Activated CD4-positive, alpha-beta T cell treated with anti-CD3 and anti-CD28 coated beads for 1 hour (primary cell): ENCODE data around the gene VAV3.
"Not testable (repeated sequence)": the region's sequence is repeated elsewhere in the genome, so short reads cannot be mapped to it uniquely, and the experiment has no call there.

Experiments used
- DNase-seq: peaks from one replicate; pipeline ENCODE4 v3.0.0-alpha.2; 2020

Gene VAV3

DNA sequence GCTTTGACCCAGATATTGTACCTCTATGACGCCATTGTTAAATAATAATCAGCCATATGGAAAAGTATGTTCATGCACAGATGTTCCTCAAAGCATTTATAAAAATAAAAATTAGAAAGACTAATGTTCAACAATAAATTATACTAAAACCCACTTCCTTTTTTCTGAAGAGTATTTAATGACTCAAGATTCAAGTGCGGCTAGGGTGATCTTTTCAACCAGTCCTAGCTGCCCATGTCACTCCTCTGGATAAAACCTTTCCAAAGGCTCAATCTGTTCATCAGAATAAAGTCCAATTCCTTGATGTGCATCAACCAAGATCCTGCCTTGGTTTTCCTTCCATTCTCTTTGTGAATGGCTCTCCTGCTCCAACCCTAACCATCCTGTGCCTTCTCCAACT lies 292.0 kb downstream of the VAV3 start:
- no peak for DNase-seq

GRCh38 chr1:107670397-107671040 lies 294.5 kb downstream of the VAV3 start:
- DNase-seq, result no peak

DNA sequence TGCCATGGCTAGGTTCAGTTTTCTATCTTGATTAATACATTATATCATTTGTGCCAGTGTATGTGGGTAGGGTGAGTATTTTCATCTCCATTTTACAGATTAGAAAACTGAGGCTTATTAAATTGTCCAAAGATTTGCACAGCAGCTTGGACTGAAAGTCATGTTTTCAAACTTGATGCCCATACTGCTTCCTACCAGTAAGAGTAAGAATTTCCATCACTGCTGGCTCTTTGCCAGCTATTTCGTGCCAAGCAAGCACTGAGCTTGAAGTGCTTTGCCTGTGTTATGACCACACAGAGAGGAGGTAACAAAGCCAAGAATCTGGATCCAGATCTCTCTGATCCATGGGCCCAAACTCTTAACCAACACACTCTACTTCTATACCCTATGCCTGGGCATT lies 295.0 kb downstream of the VAV3 start:
- DNase-seq, result no peak

DNA sequence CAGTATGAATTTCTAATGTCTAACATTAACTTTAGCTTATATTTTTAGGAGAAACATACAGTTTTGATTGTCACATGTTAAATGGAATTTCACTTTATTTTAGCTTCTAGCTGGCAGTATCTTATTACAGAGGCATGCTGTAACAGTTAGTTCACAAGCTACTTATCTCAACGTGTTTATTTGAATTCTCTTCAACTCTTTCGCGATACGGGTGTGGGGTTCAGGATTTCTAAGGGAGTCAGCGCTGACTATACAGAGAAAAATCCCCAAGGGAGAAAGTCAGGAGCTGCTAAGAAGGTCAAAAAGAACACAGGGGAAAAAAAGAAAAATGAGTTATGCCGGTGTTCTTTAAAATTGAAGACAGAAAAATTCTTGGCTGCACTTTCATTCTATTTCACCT lies 296.2 kb downstream of the VAV3 start:
- DNase-seq, result no peak

DNA sequence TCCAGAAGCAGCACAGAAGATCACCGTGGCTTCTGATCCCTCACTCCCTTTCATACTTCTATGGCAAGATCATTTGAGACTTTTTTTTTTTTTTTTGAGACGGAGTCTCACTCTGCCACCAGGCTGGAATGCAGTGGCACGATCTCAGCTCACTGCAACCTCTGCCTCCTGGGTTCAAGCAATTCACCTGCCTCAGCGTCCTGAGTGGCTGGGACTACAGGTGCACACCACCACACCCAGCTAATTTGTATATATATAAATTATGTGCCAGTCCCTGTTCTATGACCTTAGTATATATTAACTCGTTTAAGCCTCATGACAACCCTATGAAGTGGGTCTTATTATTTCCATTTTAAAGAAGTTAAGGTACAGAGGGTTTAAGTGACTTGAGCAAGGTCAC lies 298.5 kb downstream of the VAV3 start:
- DNase-seq, result no peak

DNA sequence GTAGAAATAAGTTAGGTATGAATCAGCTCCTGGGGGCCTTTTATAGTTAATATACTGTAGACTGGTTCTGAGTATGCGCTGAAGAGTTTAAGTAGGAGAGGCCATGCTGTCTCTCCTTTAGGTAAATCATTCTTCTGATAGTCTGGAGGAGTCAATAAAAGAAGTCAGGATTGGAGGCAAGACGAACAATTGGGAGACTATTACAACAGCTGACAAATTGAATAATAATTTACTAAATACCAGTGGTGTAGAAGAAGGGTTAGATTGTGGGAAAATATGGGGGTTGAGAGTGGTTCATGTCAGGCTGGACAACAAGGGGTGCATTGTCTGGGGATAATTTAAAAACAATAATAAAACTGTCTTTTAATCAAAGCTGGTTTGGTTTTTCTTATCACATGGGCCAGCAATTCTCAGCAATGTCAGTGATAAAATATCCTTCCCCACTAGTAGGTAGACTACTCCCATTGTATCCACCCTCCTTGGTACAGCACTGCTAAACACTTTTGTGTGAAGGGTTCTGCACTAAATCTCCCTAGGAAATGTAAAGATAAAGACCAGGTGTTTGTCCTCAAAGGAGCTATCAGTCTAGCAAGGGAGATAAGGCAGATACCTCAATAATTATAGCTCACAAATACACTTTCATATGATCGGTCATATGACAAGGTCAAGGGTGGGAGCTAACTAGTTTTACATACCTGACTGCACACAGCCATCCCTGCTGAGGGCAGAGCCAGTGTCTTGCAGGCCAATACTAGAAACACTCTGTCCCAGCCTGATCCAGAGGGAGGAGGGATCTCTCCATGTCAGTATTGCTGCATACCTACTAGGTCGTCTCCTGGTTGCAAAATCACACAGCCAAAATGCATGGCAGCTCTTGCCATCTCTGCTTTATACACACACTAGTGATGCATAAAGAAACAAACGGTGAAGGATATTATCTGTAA lies 299.7 kb downstream of the VAV3 start:
- DNase-seq, result no peak

GRCh38 chr1:107662971-107663370 lies 302.0 kb downstream of the VAV3 start:
- no peak for DNase-seq

DNA sequence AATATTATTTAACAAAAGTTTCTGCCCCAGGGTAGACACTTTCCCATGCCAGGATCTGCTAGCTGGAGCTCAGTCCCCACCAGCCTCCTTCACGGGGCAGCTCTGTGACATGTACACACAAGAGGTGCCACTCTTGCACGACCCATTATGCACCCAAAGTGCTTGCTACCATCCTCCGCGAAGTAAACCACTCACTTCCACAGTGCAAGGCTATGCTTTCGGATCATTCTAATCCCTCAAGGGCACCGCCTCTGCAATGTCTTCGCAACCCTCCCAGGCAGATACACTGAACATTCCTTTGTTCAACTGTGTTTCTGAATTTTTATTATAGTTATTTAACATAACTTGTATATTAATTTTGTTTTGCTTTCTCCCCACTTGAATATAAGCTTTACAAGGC lies 303.8 kb downstream of the VAV3 start:
- DNase-seq, result no peak

- no peak for DNase-seq
These were observed 305.0 kb downstream of the VAV3 start for GRCh38 chr1:107659961-107660360.

GRCh38 chr1:107657356-107657755 lies 307.6 kb downstream of the VAV3 start:
- no peak for DNase-seq

- no peak for DNase-seq
These were observed 311.2 kb downstream of the VAV3 start for GRCh38 chr1:107653765-107654164.

- no peak for DNase-seq
These were observed 312.0 kb downstream of the VAV3 start for GRCh38 chr1:107653005-107653404.

DNA sequence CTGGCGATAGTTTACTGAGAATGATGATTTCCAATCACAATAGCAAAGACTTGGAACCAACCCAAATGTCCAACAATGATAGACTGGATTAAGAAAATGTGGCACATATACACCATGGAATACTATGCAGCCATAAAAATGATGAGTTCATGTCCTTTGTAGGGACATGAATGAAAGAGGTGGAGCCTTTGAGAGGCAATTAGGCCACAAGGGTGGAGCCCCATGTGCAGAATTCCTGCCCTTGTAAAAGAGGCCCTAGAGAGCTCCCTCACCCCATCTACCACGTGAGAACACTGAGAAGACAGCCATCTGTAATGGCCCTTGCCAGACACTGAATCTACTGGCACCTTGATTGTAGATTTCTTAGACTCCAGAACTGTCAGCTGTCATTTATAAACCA lies 314.2 kb downstream of the VAV3 start:
- DNase-seq, result not testable (repeated sequence)

DNA sequence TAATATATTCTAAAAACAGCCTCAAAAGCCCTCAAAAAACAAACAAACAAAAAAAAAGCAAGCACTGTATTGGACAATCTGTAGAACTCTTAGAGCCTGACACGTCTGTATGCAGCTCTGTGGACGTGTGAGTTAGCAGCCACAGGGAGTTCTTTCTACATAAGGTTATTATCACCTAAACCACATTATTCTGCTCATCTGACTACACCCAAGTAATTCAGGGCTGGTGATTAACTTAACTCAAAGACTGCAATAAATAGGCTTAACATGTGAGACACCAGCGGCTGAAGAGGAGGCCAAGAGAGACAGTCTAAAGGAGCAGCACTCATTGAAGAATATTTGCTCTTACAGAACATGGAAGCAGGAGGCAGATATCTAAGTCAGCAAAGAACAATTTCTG lies 316.0 kb downstream of the VAV3 start:
- DNase-seq, result no peak

- DNase-seq, result no peak
These were observed 316.9 kb downstream of the VAV3 start for GRCh38 chr1:107648071-107648470.

GRCh38 chr1:107647012-107647411 lies 318.0 kb downstream of the VAV3 start:
- DNase-seq, result no peak

DNA sequence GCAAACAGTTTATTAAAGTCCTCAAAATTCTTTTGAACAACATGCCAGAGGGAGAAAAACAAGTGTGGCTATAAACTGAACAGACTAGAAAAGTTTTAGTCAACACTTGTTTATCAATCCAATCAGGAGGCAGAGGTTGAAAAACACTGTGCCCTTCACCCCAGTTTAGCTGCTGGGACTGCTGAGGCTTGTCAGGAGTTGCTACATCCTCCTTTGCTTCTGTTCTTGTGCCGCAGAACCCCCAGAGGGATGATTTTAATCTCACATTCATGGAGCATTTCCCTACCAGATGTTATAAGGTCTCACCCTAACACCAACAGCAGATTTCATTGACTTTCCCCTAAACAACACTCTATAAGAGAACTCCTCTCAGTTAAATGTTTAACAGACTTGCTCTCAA lies 321.2 kb downstream of the VAV3 start:
- DNase-seq, result no peak

- no peak for DNase-seq
These were observed 324.8 kb downstream of the VAV3 start for GRCh38 chr1:107640207-107640606.

GRCh38 chr1:107637101-107637500 lies 327.9 kb downstream of the VAV3 start:
- no peak for DNase-seq

DNA sequence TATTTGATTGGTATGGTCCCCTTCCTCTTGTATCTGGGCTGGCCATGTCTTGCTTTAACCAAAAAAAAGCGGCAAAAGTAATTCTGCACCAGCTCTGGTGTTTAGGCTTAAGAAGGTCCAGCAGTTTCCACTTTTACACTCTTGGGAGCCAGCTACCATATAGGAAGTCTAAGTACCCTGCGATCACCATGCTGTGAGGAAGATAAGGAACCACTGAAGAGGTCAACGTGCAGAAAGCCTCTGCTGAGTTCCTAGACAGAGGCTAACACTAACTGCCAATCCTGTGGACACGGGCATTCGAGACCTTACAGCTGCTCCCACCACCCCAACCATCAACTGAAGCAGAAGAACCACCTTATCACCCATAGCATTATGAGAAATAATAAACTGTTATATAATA lies 331.4 kb downstream of the VAV3 start:
- no peak for DNase-seq

GRCh38 chr1:107626073-107626796 lies 338.7 kb downstream of the VAV3 start:
- DNase-seq, result no peak

GRCh38 chr1:107625405-107626029 lies 339.5 kb downstream of the VAV3 start:
- no peak for DNase-seq

- DNase-seq, result no peak
These were observed 341.5 kb downstream of the VAV3 start for GRCh38 chr1:107623431-107623830.
